ENCODE results near the gene PNO1.

PNO1 gene

GRCh38 chr2:68169308-68169707, 11.6 kb downstream of the PNO1 start:
- H4K20me1 ChIP-seq (ENCODE audit: insufficient read depth, low read length) = peaks cover 6% of the 10 kb centered on the region; the same call in 1 of the 2 replicates
- H3K36me3 ChIP-seq (replicated peaks; ENCODE audit: low read depth, low read length) = peaks cover 59% of the 10 kb centered on the region
- no peaks in the 10 kb centered on the region for H3K9me3 ChIP-seq (ENCODE audit: insufficient read depth, low read length)
- H3K4me3 ChIP-seq (ENCODE audit: low read length) = no peak overlapping the region
- no peak overlapping the region for H2AFZ ChIP-seq (ENCODE audit: low read depth, low read length)
- TF ChIP-seq EZH2phosphoT487 (IDR thresholded peaks at IDR 0.05; ENCODE audit: low read depth) = no peak
- TF ChIP-seq CTCF (IDR thresholded peaks at IDR 0.05; ENCODE audit: low read depth, low read length) = no peak
- no peaks in the 10 kb centered on the region for H3K27me3 ChIP-seq (ENCODE audit: low read depth, low read length)
- H3K9ac ChIP-seq (ENCODE audit: low read length) = no peak overlapping the region
- peaks cover 22% of the 10 kb centered on the region for H3K4me1 ChIP-seq (ENCODE audit: low read length)
- H3K27ac ChIP-seq (ENCODE audit: low read length) = no peak overlapping the region
- H3K79me2 ChIP-seq (ENCODE audit: low read length) = peaks cover 28% of the 10 kb centered on the region
- H3K4me2 ChIP-seq (ENCODE audit: low read length) = no peak overlapping the region

GRCh38 chr2:68171146-68171545, 13.5 kb downstream of the PNO1 start:
- Histone ChIP-seq H4K20me1 (ENCODE audit: insufficient read depth, low read length) (peaks cover 6% of the 10 kb centered on the region; the same call in 1 of the 2 replicates), H3K27me3 (ENCODE audit: low read depth, low read length) (no peaks in the 10 kb centered on the region), H3K4me2 (ENCODE audit: low read length) (no peak overlapping the region), H3K4me3 (ENCODE audit: low read length) (no peak overlapping the region), H3K4me1 (ENCODE audit: low read length) (peaks cover 16% of the 10 kb centered on the region), H3K79me2 (ENCODE audit: low read length) (peaks cover 28% of the 10 kb centered on the region), H2AFZ (ENCODE audit: low read depth, low read length) (no peak overlapping the region), H3K36me3 (replicated peaks; ENCODE audit: low read depth, low read length) (peaks cover 58% of the 10 kb centered on the region), H3K9me3 (ENCODE audit: insufficient read depth, low read length) (no peaks in the 10 kb centered on the region), H3K27ac (ENCODE audit: low read length) (no peak overlapping the region), H3K9ac (ENCODE audit: low read length) (no peak overlapping the region)
- TF ChIP-seq CTCF (IDR thresholded peaks at IDR 0.05; ENCODE audit: low read depth, low read length) = no peak

GRCh38 chr2:68171684-68172083, 14.0 kb downstream of the PNO1 start:
- H3K9ac ChIP-seq (ENCODE audit: low read length) = no peak overlapping the region
- peaks cover 11% of the 10 kb centered on the region for H3K4me1 ChIP-seq (ENCODE audit: low read length)
- no peak overlapping the region for H3K27ac ChIP-seq (ENCODE audit: low read length)
- H3K27me3 ChIP-seq (ENCODE audit: low read depth, low read length) = no peaks in the 10 kb centered on the region
- peaks cover 4% of the 10 kb centered on the region; the same call in 1 of the 2 replicates for H4K20me1 ChIP-seq (ENCODE audit: insufficient read depth, low read length)
- H3K4me2 ChIP-seq (ENCODE audit: low read length) = no peak overlapping the region
- no peak overlapping the region for H3K4me3 ChIP-seq (ENCODE audit: low read length)
- TF ChIP-seq CTCF (IDR thresholded peaks at IDR 0.05; ENCODE audit: low read depth, low read length) (no peak), EZH2phosphoT487 (IDR thresholded peaks at IDR 0.05; ENCODE audit: low read depth) (no peak)
- no peaks in the 10 kb centered on the region for H3K9me3 ChIP-seq (ENCODE audit: insufficient read depth, low read length)
- peaks cover 31% of the 10 kb centered on the region for H3K79me2 ChIP-seq (ENCODE audit: low read length)
- no peak overlapping the region for H2AFZ ChIP-seq (ENCODE audit: low read depth, low read length)
- peaks cover 61% of the 10 kb centered on the region for H3K36me3 ChIP-seq (replicated peaks; ENCODE audit: low read depth, low read length)

- Histone ChIP-seq H2AFZ (ENCODE audit: low read depth, low read length) (no peak overlapping the region), H3K4me3 (ENCODE audit: low read length) (no peak overlapping the region), H3K4me2 (ENCODE audit: low read length) (no peak overlapping the region), H3K27ac (ENCODE audit: low read length) (no peak overlapping the region), H3K36me3 (replicated peaks; ENCODE audit: low read depth, low read length) (peaks cover 62% of the 10 kb centered on the region), H3K79me2 (ENCODE audit: low read length) (peaks cover 32% of the 10 kb centered on the region), H4K20me1 (ENCODE audit: insufficient read depth, low read length) (no peaks in the 10 kb centered on the region; the same call in 1 of the 2 replicates), H3K9ac (ENCODE audit: low read length) (no peak overlapping the region), H3K27me3 (ENCODE audit: low read depth, low read length) (no peaks in the 10 kb centered on the region), H3K9me3 (ENCODE audit: insufficient read depth, low read length) (no peaks in the 10 kb centered on the region), H3K4me1 (ENCODE audit: low read length) (peaks cover 10% of the 10 kb centered on the region)
- no peak for TF ChIP-seq CTCF (IDR thresholded peaks at IDR 0.05; ENCODE audit: low read depth, low read length)
- TF ChIP-seq EZH2phosphoT487 (IDR thresholded peaks at IDR 0.05; ENCODE audit: low read depth) = no peak
These were observed 14.8 kb downstream of the PNO1 start for GRCh38 chr2:68172521-68172920.

Data from OCI-LY3 (cell line).